ENCODE results near the gene SLC25A21.

Gene SLC25A21

DNA sequence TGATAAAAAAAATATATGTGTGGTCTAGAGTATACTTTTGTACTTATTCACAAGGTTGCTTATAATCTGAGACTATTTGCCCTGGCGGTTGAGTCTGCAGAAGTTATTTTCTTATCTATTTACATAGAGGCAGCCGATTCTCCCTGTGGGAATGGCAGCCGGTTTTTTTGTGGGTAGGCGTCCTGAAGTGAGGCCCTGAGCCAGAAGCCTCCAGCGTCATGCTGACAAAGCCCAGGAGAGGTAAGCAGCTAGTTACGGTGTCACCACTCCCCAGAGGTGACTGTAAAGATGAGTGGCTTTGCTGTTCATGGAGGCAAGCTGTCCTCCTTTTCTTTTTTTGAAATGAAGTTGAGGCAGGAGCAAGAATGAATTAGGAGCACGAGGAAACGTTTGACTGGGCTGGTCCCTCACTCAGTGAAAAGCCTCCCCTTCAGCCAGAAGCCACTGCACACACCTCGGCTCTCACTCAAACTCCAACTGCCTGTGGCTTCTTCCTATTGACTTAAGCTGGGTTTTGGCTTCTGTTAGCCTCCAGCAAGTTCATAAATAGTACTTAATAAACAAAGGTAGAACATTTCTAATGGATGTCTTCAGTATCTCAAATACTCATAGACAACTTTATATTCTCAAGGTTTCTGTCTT is 489.2 kb downstream of the SLC25A21 start:
- DNase-seq: no peak

DNA sequence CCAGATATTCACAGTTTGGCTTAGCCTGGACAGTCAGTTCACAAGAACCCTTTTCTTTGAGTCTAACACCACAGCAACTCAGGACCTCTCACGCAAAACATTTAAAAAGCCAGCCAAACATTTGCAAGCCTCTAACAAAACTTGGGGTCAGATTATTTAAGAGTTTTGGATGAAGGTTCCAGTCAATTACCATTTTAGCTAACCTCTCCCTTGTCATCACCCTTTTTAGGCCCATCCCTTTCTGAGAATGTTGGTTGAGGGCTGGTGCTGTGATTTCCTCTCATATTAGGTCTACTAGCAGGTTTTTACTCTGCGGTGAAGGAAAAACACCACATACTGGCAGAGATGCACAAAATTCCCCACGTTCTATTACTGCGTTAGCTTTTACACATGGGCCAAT is 490.1 kb downstream of the SLC25A21 start:
- DNase-seq: no peak

DNA sequence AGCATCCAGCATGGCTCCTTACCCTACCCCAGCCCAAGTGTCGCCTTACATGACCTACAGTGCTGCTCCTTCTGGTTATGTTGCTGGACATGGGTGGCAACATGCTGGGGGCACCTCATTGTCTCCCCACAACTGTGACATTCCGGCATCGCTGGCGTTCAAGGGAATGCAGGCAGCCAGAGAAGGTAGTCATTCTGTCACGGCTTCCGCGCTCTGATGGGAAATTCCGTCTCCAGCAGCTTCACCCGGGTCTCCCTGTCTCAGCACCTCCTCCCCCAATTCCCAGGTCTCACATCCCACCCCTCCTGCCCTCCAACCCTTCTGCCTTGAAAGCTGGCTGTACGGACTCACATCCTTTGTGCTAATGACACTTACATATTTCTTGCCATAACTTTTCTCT is 496.2 kb downstream of the SLC25A21 start:
- no peak for DNase-seq

DNA sequence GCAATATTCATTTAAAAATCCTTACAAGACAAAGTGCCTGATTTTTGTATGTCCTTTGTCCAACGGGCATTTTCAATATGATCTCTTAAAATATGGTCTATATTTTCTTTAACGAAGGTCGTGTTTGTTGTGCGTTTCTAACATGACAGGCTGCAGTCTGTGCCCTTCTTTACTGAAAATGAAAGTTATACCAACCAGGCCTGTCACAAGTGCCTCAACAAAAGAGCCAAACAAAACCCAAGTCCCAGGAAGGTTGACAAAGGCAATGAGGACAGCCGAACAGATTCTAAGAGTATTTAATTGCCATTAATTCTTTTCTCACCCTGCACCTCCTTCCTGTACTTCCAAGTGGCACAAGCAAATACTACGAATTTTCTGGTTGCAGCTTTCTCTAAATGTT is 496.8 kb downstream of the SLC25A21 start:
- DNase-seq: no peak

DNA sequence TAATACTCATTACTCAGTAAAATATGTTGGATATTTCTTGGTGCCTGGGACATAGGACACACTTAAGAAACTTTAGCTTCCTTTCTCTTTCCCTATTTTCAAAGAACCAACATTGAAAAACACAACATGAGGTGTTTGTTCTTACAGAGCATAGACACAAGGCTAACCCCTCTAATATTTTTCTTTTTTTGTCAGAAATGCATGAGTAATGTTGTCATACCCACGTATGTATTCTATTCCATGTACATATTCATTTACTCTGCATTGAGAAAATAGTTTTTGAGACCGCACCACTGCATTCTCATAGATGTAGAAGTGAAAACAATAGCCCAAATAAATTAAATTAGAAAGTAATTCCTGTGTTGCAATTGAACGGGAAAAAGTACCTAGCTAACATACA is 497.7 kb downstream of the SLC25A21 start:
- DNase-seq: no peak

- DNase-seq: no peak
These were observed 500.3 kb downstream of the SLC25A21 start for GRCh38 chr14:36672095-36672494.

- DNase-seq: no peak
These were observed 501.3 kb downstream of the SLC25A21 start for GRCh38 chr14:36671149-36671548.

DNA sequence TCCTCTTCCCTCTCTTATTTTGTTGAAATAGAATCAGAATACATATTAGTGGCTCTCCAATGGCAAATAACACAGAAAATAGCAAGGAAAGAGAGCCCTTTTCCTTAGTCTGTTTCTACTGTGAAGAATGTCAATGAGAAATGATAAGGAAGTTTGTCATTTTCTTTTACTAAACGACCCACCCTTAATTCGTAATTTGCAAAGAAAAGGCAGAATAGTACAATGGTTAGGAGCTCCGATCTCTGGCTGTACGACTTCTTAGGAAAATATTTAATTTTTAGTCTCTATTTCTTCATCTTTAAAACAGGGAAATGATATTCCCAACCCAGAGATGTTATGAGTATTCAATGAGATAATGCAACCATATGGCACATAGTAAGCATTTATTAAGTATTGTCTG is 504.7 kb downstream of the SLC25A21 start:
- DNase-seq: no peak

DNA sequence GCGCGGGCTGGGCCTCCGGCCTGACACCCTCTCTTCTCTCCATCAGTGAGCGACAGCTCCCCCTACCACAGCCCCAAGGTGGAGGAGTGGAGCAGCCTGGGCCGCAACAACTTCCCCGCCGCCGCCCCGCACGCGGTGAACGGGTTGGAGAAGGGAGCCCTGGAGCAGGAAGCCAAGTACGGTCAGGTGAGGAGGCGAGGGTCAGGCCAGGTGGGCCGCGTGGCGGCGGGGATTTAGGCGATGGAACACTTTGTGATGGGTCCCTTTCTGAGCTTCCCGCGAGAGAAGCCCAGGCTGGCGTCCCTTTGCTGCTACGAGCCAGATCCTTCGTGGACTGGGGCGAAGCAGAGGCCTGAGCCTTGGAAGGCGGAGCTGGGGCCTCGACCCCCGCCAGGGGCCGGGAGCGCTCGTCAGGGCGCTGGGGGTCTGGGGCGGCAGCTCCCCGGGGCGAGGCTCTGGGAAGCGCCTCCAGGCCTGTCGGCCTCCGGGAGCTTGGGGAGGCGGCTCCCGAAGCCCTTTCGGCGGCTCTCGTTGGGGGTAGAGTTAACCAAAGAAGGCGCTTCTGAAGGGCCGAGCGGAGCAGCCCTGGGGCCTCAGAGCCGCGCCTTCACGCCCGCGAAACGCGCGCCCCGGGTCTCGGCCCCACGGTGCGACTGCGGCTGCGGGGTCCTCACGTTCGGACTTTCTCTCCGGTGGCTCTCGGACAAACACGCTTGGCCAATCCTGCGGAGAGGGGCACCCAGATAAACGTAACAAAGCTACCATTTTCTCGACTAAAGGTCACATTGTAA is 505.8 kb downstream of the SLC25A21 start:
- DNase-seq: no peak

DNA sequence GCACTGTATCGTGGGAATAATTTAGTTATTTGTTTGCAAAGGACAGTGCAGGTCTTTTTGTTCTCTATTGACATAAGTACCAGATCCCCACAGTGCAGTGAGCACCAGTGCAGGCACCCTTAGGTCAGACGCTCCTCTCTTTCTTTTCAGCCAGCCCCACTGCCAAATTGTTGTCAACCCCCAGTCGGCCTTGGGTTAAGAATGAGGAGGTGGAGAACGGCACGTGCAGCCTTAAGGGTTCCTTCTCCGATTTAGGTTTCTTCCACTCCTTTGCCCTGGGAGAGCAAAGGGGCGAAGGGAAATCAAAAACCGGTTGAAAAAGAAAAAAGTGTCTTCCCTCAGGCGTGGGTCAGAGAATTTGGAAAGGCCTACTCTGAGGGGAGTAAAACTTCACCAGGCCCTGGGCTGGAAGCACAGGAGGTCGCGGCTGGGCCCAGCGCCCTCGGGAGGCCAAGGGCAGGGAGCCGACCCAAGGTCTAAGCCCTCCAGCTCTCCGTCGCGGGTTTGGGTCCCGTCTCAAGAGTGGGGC is 506.5 kb downstream of the SLC25A21 start:
- DNase-seq: no peak

DNA sequence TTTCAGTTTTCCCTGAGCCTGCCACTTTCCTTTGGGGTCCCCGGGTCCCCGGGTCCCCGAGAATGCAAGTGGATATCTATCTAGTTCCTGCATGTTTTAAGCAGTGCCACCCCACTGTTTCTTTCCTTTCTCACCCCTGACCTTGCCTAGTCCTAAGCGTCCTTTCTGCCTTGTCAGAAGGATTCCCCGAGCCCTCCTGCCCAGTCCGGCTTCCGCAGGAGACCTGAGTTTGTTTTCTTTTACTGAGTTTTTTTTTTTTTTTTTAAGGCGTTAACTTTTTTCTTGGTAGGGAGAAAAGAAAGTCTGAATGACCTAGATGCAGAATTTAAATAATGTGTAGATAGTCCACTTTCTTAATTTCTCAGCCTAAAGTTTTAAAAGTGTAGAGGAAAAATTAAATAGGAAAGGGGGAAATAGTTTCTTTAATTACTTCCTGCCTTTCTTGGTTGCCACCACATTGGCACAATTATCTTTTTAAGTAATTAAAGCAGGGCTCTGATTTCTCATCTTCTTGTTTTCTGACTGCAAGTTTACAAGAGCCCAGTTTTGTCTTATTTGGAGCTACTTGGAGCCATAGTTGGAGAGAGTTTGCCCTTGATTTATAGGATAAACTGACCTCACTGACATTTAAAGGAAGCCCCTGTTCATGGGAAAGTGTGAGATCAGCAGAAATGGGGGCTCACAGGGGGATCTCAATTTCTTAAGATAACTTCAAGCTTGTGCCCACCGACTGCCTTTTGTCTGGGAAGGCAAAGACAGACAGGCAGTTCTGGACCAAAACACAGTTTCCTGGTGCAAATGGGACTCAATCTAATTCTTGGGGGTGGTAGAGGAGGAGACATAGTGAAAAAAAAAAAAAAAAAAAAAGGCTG is 507.8 kb downstream of the SLC25A21 start:
- no peak for DNase-seq

DNA sequence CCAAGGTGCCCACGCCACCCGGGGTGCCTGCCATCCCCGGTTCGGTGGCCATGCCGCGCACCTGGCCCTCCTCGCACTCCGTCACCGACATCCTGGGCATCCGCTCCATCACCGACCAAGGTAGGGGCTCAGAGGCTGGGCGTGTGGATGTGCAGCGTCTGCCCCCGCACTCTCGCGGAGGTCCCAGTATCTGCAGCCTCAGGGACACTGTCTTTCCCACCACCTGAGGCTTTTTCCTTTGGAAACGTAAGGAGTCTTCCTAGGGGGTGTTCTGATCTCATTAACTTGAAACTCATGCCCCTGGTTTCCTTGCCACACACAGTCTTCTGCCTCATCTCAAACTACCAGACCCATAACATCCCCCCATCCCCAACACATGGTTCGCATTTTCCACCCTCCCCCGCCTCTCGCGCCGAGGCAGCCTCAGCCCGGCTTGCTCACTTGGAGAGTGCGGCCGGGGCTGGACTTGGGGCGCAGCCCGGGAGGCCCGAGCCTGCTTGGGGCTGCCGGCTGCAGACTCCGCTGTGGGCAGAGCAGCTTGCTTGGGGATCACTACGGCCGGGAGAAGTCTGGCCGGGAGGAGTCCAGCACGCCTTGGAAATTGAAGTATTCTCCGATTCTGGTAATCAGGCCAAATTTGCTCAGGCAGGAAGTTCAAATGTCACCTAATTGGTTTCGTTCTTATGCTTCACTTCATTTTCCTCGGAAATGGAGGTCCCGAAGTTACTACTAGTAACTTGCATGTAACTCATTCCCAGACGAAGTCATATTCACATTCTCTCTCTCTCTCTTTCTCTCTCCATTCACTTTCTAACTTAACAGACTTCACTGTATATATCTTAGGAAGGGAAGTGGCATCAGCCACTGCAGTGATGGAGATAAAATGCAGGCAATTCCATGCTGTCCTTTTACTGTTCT is 508.7 kb downstream of the SLC25A21 start:
- DNase-seq: no peak

GRCh38 chr14:36662543-36663403 is 509.6 kb downstream of the SLC25A21 start:
- DNase-seq: no peak

DNA sequence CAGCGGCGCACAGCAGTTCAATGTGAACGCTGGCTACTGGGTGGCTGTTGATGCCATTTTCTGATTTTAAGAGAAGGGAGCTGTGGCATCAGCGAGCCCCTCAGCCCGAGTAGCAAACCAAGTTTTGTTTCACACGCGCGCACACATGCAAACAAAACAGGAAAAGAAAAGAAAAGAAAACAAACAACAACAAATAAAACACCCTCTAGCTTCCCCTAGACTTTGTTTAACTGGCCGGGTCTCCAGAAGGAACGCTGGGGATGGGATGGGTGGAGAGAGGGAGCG is 510.2 kb downstream of the SLC25A21 start:
- no peak for DNase-seq

- no peak for DNase-seq
These were observed 510.7 kb downstream of the SLC25A21 start, which contains the start of gene PAX9 for GRCh38 chr14:36661506-36662257. TSS of gene PAX9 (plus strand) at chr14:36661860. CDS start at chr14:36662090, 230 bp downstream.

GRCh38 chr14:36660736-36661505 is 511.5 kb downstream of the SLC25A21 start:
- DNase-seq: no peak

DNA sequence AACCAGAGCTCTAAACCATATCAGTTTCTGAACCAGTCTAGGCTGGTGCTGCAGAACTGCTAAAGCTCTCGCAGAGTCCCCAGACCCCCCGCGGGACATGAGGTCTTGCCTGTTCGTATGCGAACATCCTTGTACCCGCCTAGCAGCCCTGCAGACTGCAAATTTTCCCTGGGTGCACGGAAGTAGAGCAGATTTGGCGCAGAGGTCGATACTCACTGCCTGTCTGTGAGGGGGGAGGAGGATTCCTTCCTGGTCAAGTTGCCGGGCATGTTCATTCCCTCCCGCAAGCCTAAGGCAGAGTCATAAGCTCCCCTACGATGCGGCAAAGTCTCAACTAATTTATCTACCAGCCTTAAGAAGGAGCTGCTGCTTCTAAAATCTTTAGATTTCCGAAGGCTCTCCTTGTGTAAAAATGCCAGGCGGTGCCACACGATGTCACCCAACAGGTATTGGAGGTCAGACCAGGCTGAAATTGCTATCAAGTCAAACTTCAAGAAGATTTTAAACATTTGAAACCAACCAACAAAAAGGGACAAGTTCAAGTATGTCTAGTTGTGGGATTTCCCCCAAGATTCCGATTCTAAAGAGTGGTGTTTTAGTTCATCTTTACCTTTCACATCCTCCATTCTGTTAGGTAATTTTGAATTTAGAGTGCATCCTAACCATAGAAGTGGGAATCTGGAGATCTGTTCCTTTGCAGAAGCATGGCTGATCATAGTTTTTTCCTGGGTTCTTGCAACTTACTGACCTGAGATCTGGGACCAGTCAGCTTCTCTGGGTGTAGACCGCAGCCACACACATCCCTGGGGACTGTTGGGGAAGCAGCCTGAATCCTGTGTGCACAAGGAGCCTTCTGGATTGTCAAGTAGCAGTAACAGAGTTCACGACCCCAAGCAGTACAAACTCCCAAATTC is 512.3 kb downstream of the SLC25A21 start:
- DNase-seq: no peak

DNA sequence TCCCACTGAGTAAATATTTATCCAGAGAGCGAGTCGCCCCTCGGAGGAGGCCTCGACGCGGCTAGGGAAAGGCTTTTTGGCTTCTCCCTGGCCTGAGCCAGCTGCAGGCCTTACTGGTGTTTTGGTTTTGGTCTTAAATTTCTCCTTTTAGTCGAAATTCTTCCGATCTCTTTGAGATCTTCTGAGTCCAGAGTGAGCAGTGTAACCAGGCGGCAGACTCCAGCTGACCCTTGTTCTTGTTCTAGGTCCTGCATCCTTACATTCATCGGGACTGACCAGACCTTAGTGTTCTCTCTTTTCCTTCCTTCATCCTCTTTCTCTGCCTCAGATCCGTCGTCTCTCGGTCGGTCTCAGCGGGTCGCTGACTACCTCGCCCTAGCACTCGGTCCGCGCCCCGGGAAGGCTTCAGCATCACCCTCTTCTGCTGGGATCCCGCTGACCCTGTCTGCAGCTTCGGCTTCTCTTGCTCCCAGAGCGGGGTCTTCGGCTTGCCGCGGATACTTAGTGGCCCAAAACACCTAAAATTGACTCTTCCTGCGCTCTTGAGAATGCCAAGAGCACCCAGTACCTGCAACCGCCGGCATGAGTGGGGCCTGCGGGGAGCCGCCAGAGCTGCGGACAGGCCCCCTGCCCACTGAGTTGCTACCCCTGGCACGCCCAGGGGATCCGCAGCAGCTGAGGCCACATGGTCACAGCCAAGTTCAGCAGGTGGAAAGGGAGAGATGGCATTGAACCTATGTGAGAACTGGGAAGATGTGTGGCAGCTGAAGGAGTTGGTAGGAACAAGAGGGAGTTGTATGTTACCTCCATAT is 513.2 kb downstream of the SLC25A21 start:
- DNase-seq: no peak

Data from cerebellar nuclear complex (tissue), 1 donor.